GM18520 (cell line): Measurements from ENCODE around the gene SFMBT2.
"Not testable (repeated sequence)": the region's sequence is repeated elsewhere in the genome, so short reads cannot be mapped to it uniquely, and the experiment has no call there.

ENCODE experiments used
- ATAC-seq: cut with Tn5 transposase; IDR thresholded peaks from one replicate; pipeline ENCODE4 v1.9.1; 2021; ENCODE audit not compliant: unreplicated experiment

SFMBT2 gene

DNA sequence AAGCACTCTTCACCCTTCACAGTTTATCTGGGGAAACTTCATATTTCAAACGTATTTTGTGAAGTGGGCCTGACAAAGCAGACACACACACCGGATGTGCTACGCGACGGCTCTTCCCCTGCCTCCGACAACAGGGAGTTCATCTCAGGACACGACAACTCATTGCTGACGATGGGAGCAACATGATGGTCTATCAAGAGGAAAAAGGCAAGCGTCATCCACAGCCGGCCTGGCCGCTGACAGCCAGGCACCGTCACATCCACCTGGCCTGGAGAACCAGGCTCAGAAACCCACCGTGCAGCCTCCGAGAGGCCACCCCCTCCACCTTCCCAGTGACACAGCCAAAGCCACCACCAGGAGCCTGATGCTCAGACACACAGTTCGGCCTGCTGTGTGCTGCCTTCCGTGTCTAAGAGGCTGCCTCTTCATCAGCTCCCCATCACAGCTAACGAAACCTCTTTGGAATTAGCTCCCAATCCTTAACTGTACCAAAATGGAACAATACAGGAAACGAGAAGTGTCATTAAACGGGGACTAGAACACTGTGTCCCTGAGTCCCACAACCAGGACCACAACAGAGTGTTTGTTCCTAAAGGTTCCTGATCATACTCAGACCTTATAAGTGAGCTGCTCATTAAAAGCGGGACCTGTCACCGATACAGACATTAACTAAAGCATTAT lies 76.7 kb downstream of the SFMBT2 start:
- ATAC-seq, result no peak

DNA sequence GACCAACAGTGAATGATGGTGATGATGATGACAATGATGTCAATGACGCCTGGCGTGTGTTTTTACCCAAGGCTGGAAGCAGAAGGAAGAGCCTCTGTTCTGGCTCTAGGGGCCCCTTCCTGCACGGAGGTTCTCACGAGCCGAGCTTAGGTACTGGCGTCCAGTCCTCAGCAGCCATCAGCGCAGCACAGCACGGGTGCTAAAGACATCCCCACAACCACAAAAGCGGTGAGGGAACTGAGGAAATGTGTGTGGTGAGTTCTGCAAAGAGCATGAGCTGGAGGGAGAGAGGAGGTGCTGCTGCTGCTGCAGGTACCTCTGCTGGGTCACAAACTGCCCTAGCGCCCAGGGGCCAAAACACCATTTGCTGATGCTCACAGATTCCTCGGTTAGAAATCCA lies 81.6 kb downstream of the SFMBT2 start:
- no peak for ATAC-seq

DNA sequence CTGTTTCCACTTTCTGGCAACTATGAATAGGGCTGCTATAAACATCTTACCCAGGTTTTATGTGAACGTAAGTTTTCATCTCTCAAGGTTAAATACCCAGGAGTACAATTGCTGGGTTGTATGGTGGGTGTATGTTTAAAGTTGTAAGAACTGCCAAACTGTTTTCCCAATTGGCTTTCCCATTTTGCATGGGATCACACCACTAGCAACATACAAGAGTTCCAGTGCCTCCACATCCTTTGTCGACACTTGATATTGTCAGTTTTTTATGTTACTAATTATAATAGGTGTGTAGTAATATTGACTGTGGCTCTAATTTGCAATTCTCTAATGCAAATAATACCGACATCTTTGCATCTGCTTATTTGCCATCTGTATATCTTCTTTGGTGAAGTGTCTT lies 82.9 kb downstream of the SFMBT2 start:
- ATAC-seq, result no peak

DNA sequence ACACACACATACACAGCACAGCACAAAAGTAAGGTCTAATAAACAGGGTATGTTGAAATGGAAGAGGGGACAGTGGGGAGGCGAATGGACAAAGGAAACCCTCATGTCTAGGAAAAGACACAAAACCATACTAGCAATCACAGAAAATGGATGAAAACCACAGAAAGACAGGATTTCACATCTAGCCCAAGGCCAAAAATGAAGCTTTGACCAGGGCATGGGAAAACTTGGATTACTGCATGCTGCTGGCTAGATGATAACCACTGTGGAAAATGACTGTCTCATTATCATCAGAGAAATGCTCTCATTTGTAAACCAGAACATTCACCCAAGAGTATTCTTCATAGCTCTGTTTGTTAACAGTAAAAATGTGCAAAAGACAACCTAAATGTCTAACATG lies 88.2 kb downstream of the SFMBT2 start:
- no peak for ATAC-seq

DNA sequence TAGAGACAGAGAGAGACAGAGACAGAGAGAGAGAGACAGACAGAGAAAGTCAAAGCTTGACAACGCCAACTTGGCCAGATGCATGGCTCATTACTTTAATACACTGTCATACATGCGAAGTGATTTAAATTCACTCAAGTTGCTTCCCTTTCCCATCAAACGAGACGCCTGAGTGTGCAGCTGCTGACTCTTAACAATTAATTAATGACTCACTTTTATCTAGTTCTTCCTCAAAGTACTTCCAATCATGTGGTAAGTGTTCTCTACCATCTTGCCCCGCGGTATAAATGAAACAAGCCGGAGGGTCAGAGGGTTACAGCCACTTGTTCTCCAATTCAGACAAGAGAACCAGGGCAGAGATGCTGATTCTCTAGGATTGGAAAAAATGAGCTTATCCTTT lies 90.8 kb downstream of the SFMBT2 start:
- ATAC-seq, result no peak

DNA sequence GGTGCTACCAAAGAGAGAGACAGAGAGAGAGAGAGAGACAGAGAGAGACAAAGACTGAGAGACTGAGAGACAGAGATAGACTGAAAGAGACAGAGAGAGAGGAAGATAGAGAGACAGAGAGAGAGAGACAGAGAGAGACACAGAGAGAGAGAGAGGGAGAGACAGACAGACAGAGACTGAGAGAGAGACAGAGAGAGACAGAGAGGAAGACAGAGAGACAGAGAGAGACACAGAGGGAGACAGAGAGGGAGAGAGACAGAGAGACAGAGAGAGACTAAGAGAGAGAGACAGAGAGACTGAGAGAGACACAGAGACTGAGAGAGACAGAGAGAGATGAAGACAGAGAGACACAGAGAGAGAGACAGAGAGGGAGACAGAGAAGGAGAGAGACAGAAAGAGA lies 91.2 kb downstream of the SFMBT2 start:
- no peak for ATAC-seq

DNA sequence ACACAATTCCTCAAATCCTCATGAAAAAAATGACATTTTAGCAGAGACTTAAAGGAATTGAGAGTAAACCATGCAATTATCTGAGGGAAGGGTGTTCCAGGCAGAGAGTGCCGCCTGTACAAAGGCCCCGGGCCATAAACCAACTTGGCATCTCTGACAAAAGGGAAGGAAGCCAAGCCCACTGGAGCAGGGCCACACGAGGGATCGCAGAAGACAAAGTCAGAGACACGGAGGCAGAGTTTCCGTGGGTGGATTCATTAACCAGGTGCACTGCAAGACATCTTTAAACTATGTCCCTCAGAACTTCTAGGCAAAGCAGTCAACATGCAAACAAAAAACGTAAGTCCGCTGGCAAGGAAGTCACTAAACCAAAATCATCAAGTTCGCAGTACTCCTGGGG lies 92.0 kb downstream of the SFMBT2 start:
- ATAC-seq, result no peak

DNA sequence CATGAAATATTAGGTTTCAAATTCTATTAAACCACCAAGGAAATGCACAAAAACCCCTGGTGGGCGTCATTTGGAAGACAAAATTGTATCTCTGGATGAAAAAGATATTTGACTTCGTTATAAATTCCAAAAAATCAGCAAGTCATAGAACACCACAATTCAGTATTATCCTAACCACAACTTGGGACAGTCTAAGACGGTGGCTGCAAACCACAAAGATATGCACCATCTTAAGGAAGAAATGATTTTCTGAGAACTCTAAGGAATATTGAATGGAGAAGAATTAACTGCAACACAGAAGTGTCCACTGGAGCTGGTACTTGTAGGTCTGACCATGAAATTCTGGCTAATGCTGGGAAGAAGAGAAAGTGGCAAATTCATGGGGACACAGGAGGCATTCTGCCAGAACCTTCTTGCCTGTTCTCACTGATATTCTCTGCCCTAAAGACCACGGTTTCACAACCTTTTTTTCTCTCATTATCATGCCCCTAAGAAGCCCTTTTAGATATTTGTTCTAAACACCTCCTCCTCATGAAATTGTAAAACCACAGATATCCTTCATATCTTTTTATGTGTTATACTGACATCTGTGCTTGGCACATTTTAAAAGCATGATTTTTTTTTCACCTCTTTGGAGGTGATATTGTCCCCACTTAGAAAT lies 92.9 kb downstream of the SFMBT2 start:
- ATAC-seq, result no peak

DNA sequence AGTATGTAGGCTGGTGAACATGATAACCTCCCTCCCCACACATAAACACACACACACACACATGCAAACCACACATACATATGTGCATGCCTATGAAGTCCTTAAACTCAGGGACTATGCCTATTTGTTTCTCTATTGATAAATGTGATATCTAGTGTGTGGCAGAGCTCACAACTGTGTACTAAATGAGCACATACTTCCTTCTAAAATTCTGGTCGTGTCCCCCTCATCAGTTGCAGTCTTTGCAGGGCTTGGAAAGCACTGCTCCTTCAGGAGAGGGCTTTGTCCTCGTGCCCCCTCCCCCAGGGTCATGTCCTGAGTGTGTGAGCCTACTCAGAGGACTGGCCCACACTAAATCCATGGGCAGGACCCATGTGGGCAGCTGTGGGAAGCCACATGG lies 94.0 kb downstream of the SFMBT2 start:
- ATAC-seq, result no peak

DNA sequence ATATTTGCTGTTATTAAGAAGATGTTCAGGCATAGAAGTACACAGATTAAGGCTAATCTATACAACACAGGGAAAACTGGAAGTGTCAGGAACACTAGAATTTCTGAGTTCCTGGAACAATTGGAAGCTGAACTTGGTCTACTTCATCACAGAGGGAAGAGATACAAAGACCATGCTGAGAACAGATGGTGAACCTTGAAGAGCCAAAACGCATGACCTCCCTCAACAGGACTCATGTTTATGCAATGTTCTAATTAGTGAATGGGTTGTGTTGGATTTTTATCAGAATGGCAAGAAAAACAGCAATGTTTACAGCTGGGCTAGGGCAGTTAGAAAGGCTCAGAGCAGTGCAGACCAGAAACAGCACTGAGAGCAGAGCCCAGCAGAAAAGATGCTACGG lies 94.9 kb downstream of the SFMBT2 start:
- no peak for ATAC-seq

DNA sequence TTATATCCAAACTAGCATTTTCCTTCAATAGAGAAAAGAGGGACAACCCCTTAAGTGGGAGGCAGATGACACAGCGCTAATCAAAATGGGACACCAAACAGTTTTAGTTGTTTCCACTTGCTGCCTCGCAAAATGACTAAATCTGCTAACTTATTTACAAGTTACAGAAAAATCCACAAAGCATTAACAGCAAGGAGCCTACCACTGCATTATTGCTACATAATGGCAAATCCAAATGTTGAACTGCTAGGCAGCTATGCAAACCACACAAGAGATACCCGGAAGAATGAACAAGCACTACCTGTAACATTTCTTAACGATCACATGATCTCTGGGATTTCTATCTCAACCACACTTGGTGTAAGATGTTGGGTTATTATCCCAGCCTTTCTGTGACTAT lies 96.7 kb downstream of the SFMBT2 start:
- no peak for ATAC-seq

DNA sequence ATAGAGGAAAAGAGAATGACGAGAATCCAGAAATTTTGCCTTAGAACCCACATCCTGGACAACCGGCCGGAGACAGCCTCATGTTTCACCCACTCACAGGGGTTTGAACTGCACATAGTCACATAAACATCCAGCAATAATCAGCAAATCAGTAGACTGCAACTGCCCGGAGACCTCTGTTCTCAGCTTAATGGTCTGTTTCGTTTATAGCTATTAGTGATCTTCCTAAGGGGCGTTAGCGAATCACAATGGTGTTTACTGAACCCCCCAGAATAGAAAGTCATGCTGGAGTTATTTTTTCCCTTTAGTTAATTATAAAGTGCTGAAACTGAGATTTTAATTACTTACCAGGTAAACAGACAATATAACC lies 98.4 kb downstream of the SFMBT2 start:
- no peak for ATAC-seq

DNA sequence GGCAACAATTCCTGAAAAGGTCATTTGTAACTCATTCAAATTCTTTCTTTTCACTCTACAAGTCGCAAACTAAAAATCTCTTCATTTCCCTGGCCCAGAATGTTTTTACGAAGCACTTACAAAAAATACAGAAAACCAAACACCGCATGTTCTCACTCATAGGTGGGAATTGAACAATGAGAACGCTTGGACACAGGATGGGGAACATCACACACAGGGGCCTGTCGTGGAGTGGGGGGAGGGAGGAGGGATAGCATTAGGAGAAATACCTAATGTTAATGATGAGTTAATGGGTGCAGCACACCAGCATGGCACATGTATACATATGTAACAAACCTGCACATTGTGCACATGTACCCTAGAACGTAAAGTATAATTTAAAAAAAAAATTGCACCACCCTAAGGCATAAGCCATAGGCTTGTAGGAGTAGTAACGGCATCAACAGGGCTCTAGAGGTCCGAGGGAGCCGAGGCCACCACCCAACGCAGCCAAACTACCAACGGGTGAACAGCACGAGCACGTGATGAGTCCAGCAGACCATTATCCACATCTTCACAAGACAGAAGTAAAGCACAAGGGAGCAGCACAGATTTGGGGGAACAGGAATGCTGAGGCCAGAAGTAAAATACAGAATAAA lies 98.9 kb downstream of the SFMBT2 start:
- not testable (repeated sequence) for ATAC-seq

DNA sequence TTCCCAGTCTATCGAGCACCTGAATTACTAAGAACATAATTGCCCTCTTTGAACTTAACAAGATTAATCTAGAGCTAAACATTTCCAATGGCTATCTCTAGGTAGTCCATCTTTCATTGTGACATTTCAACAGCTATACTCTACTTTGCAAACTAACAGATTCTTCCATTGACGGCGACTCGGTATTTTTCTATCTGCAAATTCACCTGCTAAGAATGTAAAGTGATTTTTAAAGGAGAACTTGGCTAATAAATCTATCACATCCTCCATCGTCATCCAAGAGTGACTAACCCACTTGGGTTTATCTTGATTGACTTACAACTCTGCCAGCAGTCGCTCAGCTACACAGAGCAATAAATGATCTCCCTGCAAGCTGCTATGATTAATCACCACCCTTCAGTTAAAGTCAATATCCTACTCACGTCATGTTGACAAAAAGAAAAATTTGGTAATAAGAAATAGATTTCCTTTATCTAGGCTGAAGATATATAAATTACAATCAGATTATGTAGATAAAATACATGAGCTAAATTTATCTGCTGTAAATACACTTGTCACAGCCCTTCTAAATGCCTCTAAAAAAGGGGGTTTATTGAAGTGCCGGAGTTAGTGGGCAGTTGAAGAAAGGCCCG lies 99.5 kb downstream of the SFMBT2 start:
- no peak for ATAC-seq

DNA sequence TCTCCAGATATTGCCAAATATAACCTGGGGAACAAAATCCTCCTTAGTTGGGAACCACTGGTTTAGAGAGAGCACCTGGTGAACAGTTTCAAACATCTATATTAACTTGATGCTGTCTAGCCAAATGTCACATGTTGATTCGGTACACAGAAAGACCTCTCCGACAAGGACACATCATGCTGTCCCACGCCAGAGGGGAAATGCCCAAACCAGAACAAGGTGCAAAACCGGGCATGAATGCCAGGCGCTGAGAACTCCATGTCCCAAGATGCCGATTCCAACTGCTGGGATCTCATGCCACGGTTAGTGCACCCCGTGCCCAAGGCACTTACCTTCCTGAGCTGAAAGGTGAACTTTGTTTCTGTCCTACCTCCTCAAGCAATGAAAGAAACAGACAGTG lies 100.8 kb downstream of the SFMBT2 start:
- no peak for ATAC-seq

DNA sequence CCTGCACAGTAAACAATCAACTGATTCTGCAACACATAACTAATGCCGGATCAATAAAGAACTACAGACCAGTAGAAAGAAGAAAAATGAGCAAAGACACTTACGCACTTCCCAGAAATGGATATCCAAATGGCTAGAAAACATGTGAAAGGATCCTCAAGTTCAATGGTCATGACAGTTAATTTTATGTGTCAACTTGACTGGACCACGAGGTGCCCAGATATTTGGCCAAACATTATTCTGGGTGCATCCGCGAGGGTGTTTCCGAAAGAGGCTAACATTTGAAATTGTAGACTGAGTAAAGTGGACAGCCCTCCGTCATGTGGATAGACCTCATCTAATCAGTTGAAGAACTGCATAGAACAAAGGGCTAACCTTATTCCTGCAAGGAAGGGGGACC lies 102.0 kb downstream of the SFMBT2 start:
- no peak for ATAC-seq

DNA sequence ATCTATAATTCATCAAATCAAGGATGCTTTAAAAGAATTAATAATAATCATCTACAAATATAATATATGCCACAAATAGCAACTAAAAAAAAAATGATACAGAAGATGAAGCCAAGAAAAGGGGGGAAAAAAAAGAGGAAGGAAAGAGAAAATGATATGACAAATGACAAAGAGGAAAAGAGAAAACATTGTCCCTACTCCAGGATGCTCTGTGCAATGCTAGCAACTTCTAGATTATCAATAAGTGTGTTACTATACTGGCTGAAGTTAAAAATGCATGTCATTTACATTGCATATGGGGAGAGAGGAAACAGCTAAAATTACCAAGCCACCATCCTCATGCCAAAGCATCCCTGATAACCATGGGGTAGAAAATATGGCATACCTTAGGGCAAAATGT lies 104.2 kb downstream of the SFMBT2 start:
- ATAC-seq, result no peak

DNA sequence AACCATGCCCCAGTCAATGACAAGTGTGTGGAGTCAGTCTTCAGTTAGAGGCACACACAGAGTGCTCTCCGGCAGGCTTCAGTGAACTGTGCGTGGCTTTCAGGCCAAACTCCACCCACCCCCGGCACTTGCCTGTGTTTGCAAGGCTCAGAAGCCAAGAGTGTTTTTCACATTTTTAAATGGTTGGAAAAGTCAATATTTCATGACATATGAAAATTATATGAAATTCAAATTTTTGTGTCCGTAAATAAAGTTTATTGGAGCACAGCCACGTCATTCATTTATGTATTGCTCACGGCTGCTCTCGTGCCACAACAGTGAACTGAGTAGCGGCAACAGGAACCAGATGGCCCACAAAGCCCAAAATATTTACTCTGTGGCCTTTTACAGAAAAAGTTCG lies 104.7 kb downstream of the SFMBT2 start:
- no peak for ATAC-seq

DNA sequence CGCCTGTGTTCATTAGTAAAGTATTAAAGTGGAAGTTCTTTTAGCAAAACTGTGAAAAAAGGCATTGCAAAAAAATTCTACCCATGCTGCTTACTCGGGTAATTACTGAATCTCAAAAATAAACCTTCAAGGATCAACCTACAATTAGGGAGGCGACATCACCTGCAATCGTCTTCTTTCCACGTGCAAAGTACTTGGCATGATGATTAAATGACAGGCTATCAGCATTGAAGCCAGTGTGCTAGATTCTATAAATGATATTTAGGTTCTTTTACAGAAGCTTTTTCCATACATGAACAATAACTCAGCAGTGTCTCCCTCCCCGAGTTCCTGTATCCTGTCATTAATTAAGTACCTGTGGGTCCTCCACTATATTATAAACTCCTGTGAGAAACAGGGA lies 105.8 kb downstream of the SFMBT2 start:
- no peak for ATAC-seq

DNA sequence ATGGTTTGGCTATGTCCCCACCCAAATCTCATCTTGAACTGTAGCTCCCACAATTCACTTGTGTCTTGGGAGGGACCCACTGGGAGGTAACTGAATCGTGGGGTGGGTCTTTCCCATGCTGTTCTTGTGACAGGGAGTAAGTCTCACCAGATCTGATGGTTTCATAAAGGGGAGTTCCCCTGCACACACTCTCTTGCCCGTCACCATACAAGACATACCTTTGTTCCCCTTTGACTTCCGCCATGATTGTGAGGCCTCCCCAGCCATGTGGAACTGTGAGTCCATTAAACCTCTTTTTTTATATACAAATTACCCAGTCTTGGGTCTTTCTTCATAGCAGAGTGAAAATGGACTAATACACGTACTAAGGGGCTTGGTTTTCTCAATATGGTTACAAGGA lies 106.7 kb downstream of the SFMBT2 start:
- ATAC-seq, result no peak

DNA sequence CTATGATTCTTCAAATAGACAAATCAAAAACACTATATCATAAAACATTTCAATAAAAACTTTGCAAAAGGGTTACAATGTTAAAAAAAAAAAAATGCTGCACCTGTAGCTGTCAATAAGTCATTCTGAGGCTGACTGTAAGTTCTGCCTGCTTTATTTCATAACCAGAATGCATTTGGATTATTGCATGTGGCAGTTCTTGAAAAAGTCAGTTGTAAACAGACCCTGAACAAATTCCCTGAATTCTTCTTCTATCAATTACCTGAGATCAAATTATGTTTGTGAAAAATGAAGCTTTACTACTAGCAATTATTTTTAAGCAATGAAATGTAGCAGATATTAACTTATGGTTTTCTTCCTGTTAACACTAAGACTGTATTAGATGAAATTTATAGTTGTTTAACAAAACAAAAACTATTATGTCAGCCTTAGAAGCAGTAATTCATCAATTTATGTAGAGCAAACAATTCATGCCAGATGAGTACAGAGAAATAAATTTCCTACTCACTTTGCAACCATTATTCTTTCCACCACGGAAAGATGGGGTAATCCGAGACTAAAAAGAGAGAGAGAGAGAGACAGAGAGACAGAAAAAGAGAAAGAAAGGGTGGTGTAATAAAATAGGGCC lies 107.8 kb downstream of the SFMBT2 start:
- ATAC-seq, result no peak
